Colonic mucosa (tissue), 4 donors: ENCODE measurements around the gene CD99. TPM values are rescaled to one million over a fixed set of nuclear protein-coding genes. Genes with fewer than 3 reads are reported as not detected.

Source experiments
- DNase-seq: peaks from one replicate; pipeline ENCODE4 v3.0.0-alpha.2; 2020
- H3K27ac ChIP-seq: fragments of 200-600 bp; one replicate; pipeline ENCODE4 v1.8.0; 2021
- H3K27me3 ChIP-seq: fragments of 200-600 bp; one replicate; pipeline ENCODE4 v1.8.0; 2021
- H3K36me3 ChIP-seq: fragments of 200-600 bp; one replicate; pipeline ENCODE4 v1.8.0; 2021
- H3K4me1 ChIP-seq: fragments of 200-600 bp; one replicate; pipeline ENCODE4 v1.8.0; 2021; ENCODE audit warnings: mild to moderate bottlenecking
- H3K4me3 ChIP-seq: fragments of 200-600 bp; one replicate; pipeline ENCODE4 v1.8.0; 2021
- H3K9ac ChIP-seq, 2 donors: one replicate each; pipeline ENCODE4 v1.7.0; 2013; ENCODE audit warnings: control low read depth in 2 of 2, low read depth in 2 of 2, low read length in 2 of 2
- H3K9me3 ChIP-seq: fragments of 200-600 bp; one replicate; pipeline ENCODE4 v1.8.0; 2021
- CTCF ChIP-seq: fragments of 200-600 bp; IDR thresholded peaks from one replicate; pipeline ENCODE4 v1.8.0; 2022; ENCODE audit warnings: antibody characterized with exemption, mild to moderate bottlenecking
- intact Hi-C: fragments of 100-400 bp; cut with DNase I; formaldehyde crosslinking; loops from one replicate; pipeline ENCODE4 v1.14.1; 2022
- total RNA-seq, 2 donors: library from RNA; stranded (reverse); fragmentation: NEBNext Ultra II Directional in 1 of 2; extraction: Animal tissue kit (Norgen Biotek cat#: 25700) in 1 of 2; gene quantifications; one replicate each; pipeline ENCODE4 v1.2.1, GENCODE V29; 2021
- donor health status: healthy.
- donor health status: DM: no; HTN: no; CAD: no.
- donor health status: DM: no; HTN: no; CAD: no.

CD99 gene
- total RNA-seq, 2 donors from 2014 or later, result 168 to 202 TPM

- no peaks in the 10 kb centered on the region for H3K9me3 ChIP-seq
- intact Hi-C loops, result no loop called here
- no peak for TF ChIP-seq CTCF
- no peaks in the 10 kb centered on the region for H3K36me3 ChIP-seq
- H3K4me1 ChIP-seq, result peaks cover 8% of the 10 kb centered on the region
- DNase-seq, result peak; percentile 58
- no peaks in the 10 kb centered on the region for H3K27me3 ChIP-seq
- peak overlapping the region; percentile 86 for H3K4me3 ChIP-seq
- peak overlapping the region; percentile 86 to 92 for H3K9ac ChIP-seq
- peak overlapping the region; percentile 89 for H3K27ac ChIP-seq
Measured at GRCh38 chrX:2692221-2693112, 1.4 kb downstream of the CD99 start.

DNA sequence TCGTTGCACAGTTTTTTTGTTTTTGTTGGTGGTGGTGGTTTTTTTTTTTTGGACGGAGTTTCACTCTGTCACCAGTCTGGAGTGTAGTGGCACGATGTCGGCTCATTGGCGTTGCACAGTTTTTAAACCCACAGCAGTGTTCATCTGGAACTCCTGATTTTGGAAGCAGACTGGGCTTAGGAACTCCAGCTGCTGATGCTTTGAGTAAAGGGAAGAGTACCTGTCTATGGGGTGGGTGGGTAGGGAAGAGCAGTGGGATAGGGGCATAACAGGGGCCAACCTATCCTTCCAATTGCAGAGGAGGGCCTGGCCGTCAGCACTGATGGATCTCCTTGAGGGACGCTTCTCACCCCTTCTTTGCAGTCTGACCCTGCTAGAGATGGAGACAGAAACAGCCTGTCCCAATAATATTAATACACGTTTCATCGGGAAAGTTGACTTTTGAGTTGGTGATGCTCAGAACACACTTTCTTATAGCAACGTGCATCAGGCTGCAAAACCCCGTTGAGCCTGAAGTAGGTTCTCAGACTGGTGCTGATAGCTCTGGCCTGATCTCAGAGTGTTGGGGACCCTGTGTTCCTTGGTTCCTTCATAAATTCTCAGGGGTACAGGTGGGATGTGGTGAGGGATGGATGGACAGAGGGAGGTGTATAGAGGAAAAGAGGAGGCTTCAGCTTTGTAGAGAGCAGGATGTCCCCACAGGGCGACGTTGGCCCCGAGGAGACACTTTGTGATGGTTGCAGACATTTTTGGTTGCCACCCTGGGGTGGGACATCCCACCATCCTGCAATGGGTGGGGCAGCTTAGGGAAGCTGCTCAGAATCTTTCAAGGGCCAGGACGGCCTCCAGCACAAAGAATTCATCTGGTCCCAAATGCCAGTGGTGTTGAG is 2.3 kb downstream of the CD99 start:
- Histone ChIP-seq H3K36me3 (no peaks in the 10 kb centered on the region), H3K9ac (peak overlapping the region in 1 of 2 donors; percentile 86), H3K27me3 (no peaks in the 10 kb centered on the region), H3K9me3 (no peaks in the 10 kb centered on the region), H3K27ac (peak overlapping the region; percentile 89), H3K4me1 (peaks cover 8% of the 10 kb centered on the region), H3K4me3 (peak overlapping the region; percentile 86)
- DNase-seq, result no peak
- intact Hi-C loops, result no loop called here
- no peak for TF ChIP-seq CTCF

GRCh38 chrX:2694914-2695267 is 3.8 kb downstream of the CD99 start:
- Histone ChIP-seq H3K4me3 (no peak overlapping the region), H3K9me3 (no peaks in the 10 kb centered on the region), H3K27me3 (no peaks in the 10 kb centered on the region), H3K27ac (no peak overlapping the region), H3K36me3 (no peaks in the 10 kb centered on the region), H3K4me1 (peaks cover 8% of the 10 kb centered on the region), H3K9ac (no peak overlapping the region)
- no peak for DNase-seq
- intact Hi-C loops, result no loop called here
- no peak for TF ChIP-seq CTCF

GRCh38 chrX:2696698-2697215 is 5.7 kb downstream of the CD99 start:
- intact Hi-C loops, result no loop called here
- H3K9ac ChIP-seq, result no peak overlapping the region
- H3K9me3 ChIP-seq, result no peaks in the 10 kb centered on the region
- H3K4me3 ChIP-seq, result no peak overlapping the region
- no peak for TF ChIP-seq CTCF
- no peak for DNase-seq
- H3K27me3 ChIP-seq, result no peaks in the 10 kb centered on the region
- no peaks in the 10 kb centered on the region for H3K36me3 ChIP-seq
- peaks cover 8% of the 10 kb centered on the region for H3K4me1 ChIP-seq
- peak overlapping the region; percentile 40 for H3K27ac ChIP-seq

DNA sequence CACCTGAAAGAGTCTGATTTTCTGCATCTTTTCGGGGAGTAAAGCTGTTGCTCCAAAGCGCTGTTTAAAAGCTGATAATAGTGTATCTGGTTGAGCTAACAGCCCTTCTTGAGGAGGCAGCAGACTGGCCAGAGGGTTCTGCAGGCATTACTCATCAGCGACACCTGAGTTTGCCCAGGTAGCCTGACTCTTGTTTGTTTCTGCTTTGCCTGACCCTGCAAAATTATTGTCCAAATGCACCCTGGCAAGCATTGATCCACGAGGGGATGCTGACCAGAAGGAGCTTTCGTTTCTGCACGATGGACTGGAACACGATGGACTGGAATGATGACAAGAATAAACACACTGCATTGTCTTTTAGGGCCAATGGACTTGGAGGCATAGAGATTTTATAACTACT is 6.2 kb downstream of the CD99 start:
- no peaks in the 10 kb centered on the region for H3K27me3 ChIP-seq
- H3K36me3 ChIP-seq, result no peaks in the 10 kb centered on the region
- no peak for TF ChIP-seq CTCF
- H3K27ac ChIP-seq, result peak overlapping the region; percentile 40
- H3K9me3 ChIP-seq, result no peaks in the 10 kb centered on the region
- intact Hi-C loops, result no loop called here
- DNase-seq, result no peak
- no peak overlapping the region for H3K9ac ChIP-seq
- H3K4me3 ChIP-seq, result no peak overlapping the region
- H3K4me1 ChIP-seq, result peaks cover 8% of the 10 kb centered on the region
